HL-60 (cell line): ENCODE measurements around the gene RANBP3.

Source experiments
- DNase-seq, 2 experiments: peaks; one replicate each; pipeline ENCODE4 v3.0.0-alpha.2; 2010 to 2020; ENCODE audit warnings: low read depth in 1 of 2, low spot score in 1 of 2
- H3K27ac ChIP-seq: fragments of 250-450 bp; sonication (Bioruptor Pico); replicated peaks from 2 replicates; pipeline ENCODE4 v1.5.1; 2020; ENCODE audit warnings: mild to moderate bottlenecking, moderate library complexity
- H3K27me3 ChIP-seq: fragments of 250-450 bp; sonication (Bioruptor Pico); 2 replicates; pipeline ENCODE4 v1.5.1; 2021; ENCODE audit warnings: mild to moderate bottlenecking, moderate library complexity; ENCODE audit not compliant: insufficient read depth, poor library complexity, severe bottlenecking
- H3K4me3 ChIP-seq: replicated peaks from 2 replicates; pipeline ENCODE4 v1.5.1; 2011; ENCODE audit warnings: mild to moderate bottlenecking, control low read depth, low read length; ENCODE audit not compliant: insufficient read depth
- CTCF ChIP-seq: IDR thresholded peaks from one replicate; pipeline ENCODE4 v1.5.1; 2011; ENCODE audit warnings: low read length, control low read depth, inconsistent platforms; ENCODE audit not compliant: insufficient read depth
- GABPA ChIP-seq: IDR thresholded peaks from 2 replicates; pipeline ENCODE4 v1.6.1; 2012; ENCODE audit warnings: low read depth
- POLR2AphosphoS5 ChIP-seq: IDR thresholded peaks from 2 replicates; pipeline ENCODE4 v1.6.1; 2012; ENCODE audit warnings: low read depth
- REST ChIP-seq: IDR thresholded peaks from 2 replicates; pipeline ENCODE4 v1.6.1; 2012; ENCODE audit warnings: low read depth; ENCODE audit not compliant: insufficient replicate concordance
- SPI1 ChIP-seq: IDR thresholded peaks from 2 replicates; pipeline ENCODE4 v1.6.1; 2012; ENCODE audit warnings: low read depth, mild to moderate bottlenecking, borderline replicate concordance

RANBP3 gene

DNA sequence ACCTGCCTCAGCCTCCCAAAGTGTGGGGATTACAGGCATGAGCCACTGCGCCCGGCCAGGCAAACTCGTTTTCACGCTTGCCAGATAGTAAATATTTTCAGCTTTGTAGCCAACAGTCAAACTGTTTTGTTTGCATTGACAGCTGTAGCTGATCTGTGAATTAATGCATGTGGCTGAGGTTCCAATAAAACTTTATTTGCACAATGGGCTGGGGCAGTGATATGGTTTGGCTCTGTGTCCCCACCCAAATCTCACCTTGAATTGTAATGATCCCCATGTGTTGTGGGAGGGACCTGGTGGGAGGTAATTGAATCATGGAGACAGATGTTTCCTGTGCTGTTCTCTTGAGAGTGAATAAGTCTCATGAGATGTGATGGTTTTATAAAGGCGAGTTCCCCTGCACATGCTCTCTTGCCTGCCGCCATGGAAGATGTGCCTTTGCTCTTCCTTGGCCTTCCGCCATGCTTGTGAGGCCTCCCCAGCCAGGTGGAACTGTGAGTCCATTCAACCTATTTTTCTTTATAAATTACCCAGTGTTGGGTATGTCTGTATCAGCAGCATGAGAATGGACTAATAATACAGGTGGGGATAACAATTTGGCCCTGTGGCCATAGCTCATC lies 22.4 kb upstream of the RANBP3 start:
- Histone ChIP-seq H3K4me3 (no peak overlapping the region), H3K27me3 (no peaks in the 10 kb centered on the region), H3K27ac (no peak overlapping the region)
- DNase-seq: no peak
- TF ChIP-seq POLR2AphosphoS5: no peak
- TF ChIP-seq GABPA: no peak
- no peak for TF ChIP-seq CTCF
- no peak for TF ChIP-seq SPI1
- TF ChIP-seq REST: no peak

GRCh38 chr19:5999693-6000092 lies 21.8 kb upstream of the RANBP3 start:
- H3K4me3 ChIP-seq: no peak overlapping the region
- DNase-seq: no peak
- TF ChIP-seq GABPA (no peak), CTCF (no peak), POLR2AphosphoS5 (no peak), SPI1 (no peak), REST (no peak)
- no peaks in the 10 kb centered on the region for H3K27me3 ChIP-seq
- no peak overlapping the region for H3K27ac ChIP-seq

DNA sequence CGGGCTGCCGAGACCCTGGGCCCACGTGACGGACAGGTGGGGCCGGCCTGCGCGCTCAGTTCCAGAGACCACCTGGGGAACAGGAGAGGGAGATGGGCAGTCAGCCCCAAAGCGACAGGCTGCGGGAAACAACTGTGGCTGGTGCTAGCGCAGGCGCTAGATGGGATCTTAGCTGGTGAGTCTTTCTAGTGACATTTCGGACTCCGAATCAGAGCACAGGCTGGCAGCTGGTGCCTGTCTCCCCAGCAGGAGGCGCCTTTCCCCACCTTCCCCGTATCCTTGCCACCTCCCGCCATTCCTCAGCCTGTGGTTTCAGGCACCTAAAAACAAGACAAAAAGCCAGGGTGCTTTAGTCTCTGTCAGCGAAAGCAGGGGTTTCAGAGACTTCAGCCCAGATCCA lies 19.4 kb upstream of the RANBP3 start:
- Histone ChIP-seq H3K27me3 (no peaks in the 10 kb centered on the region), H3K27ac (no peak overlapping the region), H3K4me3 (no peak overlapping the region)
- TF ChIP-seq GABPA (no peak), CTCF (no peak), REST (no peak), POLR2AphosphoS5 (no peak), SPI1 (no peak)
- no peak for DNase-seq
